Right lobe of liver (tissue), 4 donors: ENCODE measurements around the gene NOTCH4.

ENCODE experiments used
- POLR2A ChIP-seq: fragments of 450-650 bp; IDR thresholded peaks from one replicate; pipeline ENCODE4 v1.6.1; 2017; ENCODE audit warnings: antibody characterized with exemption, mild to moderate bottlenecking
- TF ChIP-seq, protein P1 (sequence below), 4 donors: fragments of 200-600 bp in 3 of 4; fragments of 450-650 bp in 1 of 4; IDR thresholded peaks; one replicate each; pipeline versions ENCODE4 v1.5.1 to v1.8.0; 2016 to 2022; ENCODE audit warnings: antibody characterized with exemption in 4 of 4, mild to moderate bottlenecking in 2 of 4
- donor health status: DM: no; HTN: no; CAD: no.
- donor health status: DM: no; HTN: no; CAD: no.
- donor health status: DM: no; HTN: yes; CAD: no.

DNA sequence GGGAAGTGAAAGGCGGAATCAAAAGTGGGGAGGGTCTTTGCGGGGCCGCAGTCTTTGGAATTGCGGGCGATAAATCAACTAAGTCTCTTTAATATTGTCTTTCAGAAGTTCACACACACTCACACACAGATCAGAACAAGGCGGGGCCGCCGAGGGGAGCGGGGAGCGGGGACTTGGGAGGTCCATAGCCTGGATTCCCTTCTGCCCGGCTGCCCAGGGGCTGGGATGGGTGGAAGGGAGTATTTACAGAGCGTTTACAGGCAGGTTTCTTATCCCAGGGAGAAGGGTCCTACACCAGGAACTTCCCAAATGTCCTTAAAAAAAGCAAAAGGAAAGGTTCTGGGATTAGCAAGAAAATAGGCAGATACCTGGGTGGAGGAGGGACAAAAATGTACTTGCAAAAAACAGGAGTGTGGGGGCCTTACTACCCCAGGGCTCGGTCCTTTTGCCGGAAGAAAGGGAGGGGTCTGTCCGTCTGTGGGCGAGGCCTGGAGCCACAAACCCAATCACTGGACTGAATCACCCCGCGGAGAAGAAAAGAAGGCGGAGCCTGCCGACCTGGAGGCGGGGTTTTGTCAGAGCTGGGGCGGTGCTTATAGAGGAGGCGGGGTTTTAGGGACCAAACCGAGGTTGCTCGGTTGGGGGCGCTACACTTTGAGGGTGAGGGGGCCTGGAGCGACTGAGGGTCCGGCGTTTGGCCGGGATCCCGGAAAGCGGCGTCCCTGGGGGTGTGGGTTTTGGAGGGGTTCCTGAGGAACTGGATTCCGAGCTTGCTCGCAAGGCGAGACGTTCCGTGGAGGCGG is 75.4 kb downstream of the NOTCH4 start:
- TF ChIP-seq, protein P1, sequence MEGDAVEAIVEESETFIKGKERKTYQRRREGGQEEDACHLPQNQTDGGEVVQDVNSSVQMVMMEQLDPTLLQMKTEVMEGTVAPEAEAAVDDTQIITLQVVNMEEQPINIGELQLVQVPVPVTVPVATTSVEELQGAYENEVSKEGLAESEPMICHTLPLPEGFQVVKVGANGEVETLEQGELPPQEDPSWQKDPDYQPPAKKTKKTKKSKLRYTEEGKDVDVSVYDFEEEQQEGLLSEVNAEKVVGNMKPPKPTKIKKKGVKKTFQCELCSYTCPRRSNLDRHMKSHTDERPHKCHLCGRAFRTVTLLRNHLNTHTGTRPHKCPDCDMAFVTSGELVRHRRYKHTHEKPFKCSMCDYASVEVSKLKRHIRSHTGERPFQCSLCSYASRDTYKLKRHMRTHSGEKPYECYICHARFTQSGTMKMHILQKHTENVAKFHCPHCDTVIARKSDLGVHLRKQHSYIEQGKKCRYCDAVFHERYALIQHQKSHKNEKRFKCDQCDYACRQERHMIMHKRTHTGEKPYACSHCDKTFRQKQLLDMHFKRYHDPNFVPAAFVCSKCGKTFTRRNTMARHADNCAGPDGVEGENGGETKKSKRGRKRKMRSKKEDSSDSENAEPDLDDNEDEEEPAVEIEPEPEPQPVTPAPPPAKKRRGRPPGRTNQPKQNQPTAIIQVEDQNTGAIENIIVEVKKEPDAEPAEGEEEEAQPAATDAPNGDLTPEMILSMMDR (IDR thresholded peaks at IDR 0.05), result peak in 3 of 4 donors; percentile 3 to 13 (median 13)
- no peak for TF ChIP-seq POLR2A
